GM12891 (cell line): ENCODE data around the gene OR52A1.

ENCODE experiments used
- PAX5 ChIP-seq: IDR thresholded peaks from 2 replicates; pipeline ENCODE4 v1.6.1; 2011; ENCODE audit warnings: low read length, moderate library complexity, mild to moderate bottlenecking; ENCODE audit not compliant: insufficient read depth, severe bottlenecking
- POLR2A ChIP-seq: IDR thresholded peaks from 2 replicates; pipeline ENCODE4 v1.6.1; 2011; ENCODE audit warnings: low read depth, low read length, control low read depth
- POLR2AphosphoS5 ChIP-seq: IDR thresholded peaks from 2 replicates; pipeline ENCODE4 v1.6.1; 2011; ENCODE audit warnings: low read depth, low read length, control low read depth
- TAF1 ChIP-seq: IDR thresholded peaks from 2 replicates; pipeline ENCODE4 v1.6.1; 2011; ENCODE audit warnings: low read depth, low read length, control low read depth

- no peak for TF ChIP-seq POLR2A
- TF ChIP-seq POLR2AphosphoS5, result no peak
- TF ChIP-seq TAF1, result no peak
- no peak for TF ChIP-seq PAX5
These were observed 22.8 kb downstream of the OR52A1 start for GRCh38 chr11:5131584-5132335.
